Neural progenitor cell (in vitro differentiated cells): ENCODE data around the gene TAGLN3. TPM values are rescaled to one million over a fixed set of nuclear protein-coding genes. Genes with fewer than 3 reads are reported as not detected.
"Not testable (repeated sequence)": the region's sequence is repeated elsewhere in the genome, so short reads cannot be mapped to it uniquely, and the experiment has no call there.

Experiments
- DNase-seq: peaks from one replicate; pipeline ENCODE4 v3.0.0-alpha.2; 2016; ENCODE audit warnings: low spot score
- H2AFZ ChIP-seq: fragments of 200-600 bp; sonication (generic); replicated peaks from 2 replicates; pipeline ENCODE4 v1.6.1; 2016; ENCODE audit warnings: antibody characterized with exemption
- H3F3A ChIP-seq: fragments of 200-600 bp; sonication (generic); 2 replicates; pipeline ENCODE4 v1.6.1; 2016; ENCODE audit warnings: antibody characterized with exemption, low read depth
- H3K27ac ChIP-seq: fragments of 200-600 bp; sonication (generic); 2 replicates; pipeline ENCODE4 v1.5.1; 2016; ENCODE audit warnings: mild to moderate bottlenecking
- H3K27me3 ChIP-seq: fragments of 200-600 bp; sonication (generic); 2 replicates; pipeline ENCODE4 v1.6.1; 2016; ENCODE audit warnings: mild to moderate bottlenecking, moderate library complexity
- H3K36me3 ChIP-seq: fragments of 200-600 bp; sonication (generic); 2 replicates; pipeline ENCODE4 v1.5.1; 2016
- H3K4me1 ChIP-seq: fragments of 200-600 bp; sonication (generic); 2 replicates; pipeline ENCODE4 v1.6.1; 2016; ENCODE audit warnings: mixed run types
- H3K4me2 ChIP-seq: fragments of 200-600 bp; sonication (generic); 2 replicates; pipeline ENCODE4 v1.6.1; 2016
- H3K4me3 ChIP-seq: fragments of 200-600 bp; sonication (generic); 2 replicates; pipeline ENCODE4 v1.5.1; 2016
- H3K79me2 ChIP-seq: fragments of 200-600 bp; sonication (generic); 2 replicates; pipeline ENCODE4 v1.6.1; 2016; ENCODE audit warnings: low read depth
- H3K9ac ChIP-seq: fragments of 200-600 bp; sonication (generic); 2 replicates; pipeline ENCODE4 v1.6.1; 2016
- H3K9me3 ChIP-seq: fragments of 200-600 bp; sonication (generic); 2 replicates; pipeline ENCODE4 v1.5.1; 2016; ENCODE audit warnings: low read depth
- H4K20me1 ChIP-seq: fragments of 200-600 bp; sonication (generic); 2 replicates; pipeline ENCODE4 v1.6.1; 2016; ENCODE audit warnings: low read depth
- H3K27ac Mint-ChIP-seq: 3 replicates; pipeline ENCODE4 v1.8.0; 2021; ENCODE audit warnings: mixed read lengths
- H3K27me3 Mint-ChIP-seq: 2 replicates; pipeline ENCODE4 v1.8.0; 2022; ENCODE audit warnings: low read depth, mild to moderate bottlenecking, inconsistent platforms, moderate library complexity, mixed read lengths; ENCODE audit not compliant: insufficient read depth
- H3K36me3 Mint-ChIP-seq: 3 replicates; pipeline ENCODE4 v1.8.0; 2021; ENCODE audit warnings: mixed read lengths
- H3K4me1 Mint-ChIP-seq: 3 replicates; pipeline ENCODE4 v1.8.0; 2021; ENCODE audit warnings: mixed read lengths
- H3K4me3 Mint-ChIP-seq: 3 replicates; pipeline ENCODE4 v1.8.0; 2021; ENCODE audit warnings: mild to moderate bottlenecking, moderate library complexity, mixed read lengths
- H3K9me3 Mint-ChIP-seq: 3 replicates; pipeline ENCODE4 v1.8.0; 2020; ENCODE audit warnings: mixed read lengths
- EZH2 ChIP-seq: fragments of 200-600 bp; sonication (generic); IDR thresholded peaks from 2 replicates; pipeline ENCODE4 v1.6.1; 2017; ENCODE audit warnings: antibody characterized with exemption, mild to moderate bottlenecking, moderate library complexity
- EZH2phosphoT487 ChIP-seq: fragments of 200-600 bp; sonication (generic); IDR thresholded peaks from 2 replicates; pipeline ENCODE4 v1.6.1; 2017; ENCODE audit warnings: antibody characterized with exemption
- total RNA-seq: library from RNA; depleted of rRNA; stranded (reverse); fragments of >200 nt; gene quantifications from 2 replicates; pipeline ENCODE4 v1.2.3, GENCODE V29; 2015; ENCODE audit warnings: low replicate concordance
- TF ChIP-seq, protein P1 (sequence below): fragments of 200-600 bp; sonication (generic); IDR thresholded peaks from 2 replicates; pipeline ENCODE4 v1.5.1; 2017; ENCODE audit warnings: antibody characterized with exemption, mild to moderate bottlenecking

TAGLN3 gene
- total RNA-seq, 1 donor from 2014 or later = 46.6 TPM

DNA sequence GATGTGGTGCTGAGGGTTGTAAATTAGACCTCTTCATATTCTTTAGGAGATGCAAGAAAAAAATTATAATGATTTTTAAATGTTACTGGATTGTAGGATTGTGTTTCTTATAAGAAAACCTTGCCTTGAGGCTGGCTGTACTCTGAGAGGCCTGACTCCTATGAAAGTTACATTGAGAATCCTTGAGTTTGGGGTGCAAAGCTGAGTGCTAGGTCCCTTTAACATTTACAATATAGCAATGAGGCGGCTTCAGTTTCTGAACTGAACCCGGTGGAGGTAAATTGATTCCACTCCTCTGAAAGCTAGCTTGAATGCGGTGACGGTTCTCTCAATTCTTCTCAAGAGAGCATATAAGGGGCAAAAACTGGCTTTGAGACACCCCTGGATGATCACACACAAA lies 35.7 kb downstream of the TAGLN3 start, which contains the start of gene TMPRSS7:
TSS of gene TMPRSS7 (plus strand) at position 301 of the 400 bp plus-strand sequence. CDS start 110 bp downstream, outside the sequence.
- peaks cover 15% of the 10 kb centered on the region for H3K9me3 Mint-ChIP-seq
- H3K27ac ChIP-seq = no peak within 1 kb of the TSS

GRCh38 chr3:112035241-112035640 lies 36.5 kb downstream of the TAGLN3 start:
- no peak overlapping the region for H2AFZ ChIP-seq
- no peak overlapping the region for H3K27ac Mint-ChIP-seq
- no peaks in the 10 kb centered on the region for H3K79me2 ChIP-seq
- H4K20me1 ChIP-seq = no peaks in the 10 kb centered on the region
- no peak for DNase-seq
- H3K27me3 Mint-ChIP-seq = peaks cover 5% of the 10 kb centered on the region
- H3K9me3 Mint-ChIP-seq = peaks cover 15% of the 10 kb centered on the region
- no peaks in the 10 kb centered on the region for H3F3A ChIP-seq
- peaks cover 3% of the 10 kb centered on the region for H3K36me3 Mint-ChIP-seq
- no peak overlapping the region for H3K4me3 Mint-ChIP-seq
- TF ChIP-seq EZH2 = no peak
- TF ChIP-seq, protein P1, sequence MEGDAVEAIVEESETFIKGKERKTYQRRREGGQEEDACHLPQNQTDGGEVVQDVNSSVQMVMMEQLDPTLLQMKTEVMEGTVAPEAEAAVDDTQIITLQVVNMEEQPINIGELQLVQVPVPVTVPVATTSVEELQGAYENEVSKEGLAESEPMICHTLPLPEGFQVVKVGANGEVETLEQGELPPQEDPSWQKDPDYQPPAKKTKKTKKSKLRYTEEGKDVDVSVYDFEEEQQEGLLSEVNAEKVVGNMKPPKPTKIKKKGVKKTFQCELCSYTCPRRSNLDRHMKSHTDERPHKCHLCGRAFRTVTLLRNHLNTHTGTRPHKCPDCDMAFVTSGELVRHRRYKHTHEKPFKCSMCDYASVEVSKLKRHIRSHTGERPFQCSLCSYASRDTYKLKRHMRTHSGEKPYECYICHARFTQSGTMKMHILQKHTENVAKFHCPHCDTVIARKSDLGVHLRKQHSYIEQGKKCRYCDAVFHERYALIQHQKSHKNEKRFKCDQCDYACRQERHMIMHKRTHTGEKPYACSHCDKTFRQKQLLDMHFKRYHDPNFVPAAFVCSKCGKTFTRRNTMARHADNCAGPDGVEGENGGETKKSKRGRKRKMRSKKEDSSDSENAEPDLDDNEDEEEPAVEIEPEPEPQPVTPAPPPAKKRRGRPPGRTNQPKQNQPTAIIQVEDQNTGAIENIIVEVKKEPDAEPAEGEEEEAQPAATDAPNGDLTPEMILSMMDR = no peak
- TF ChIP-seq EZH2phosphoT487 = no peak
- no peak overlapping the region for H3K9ac ChIP-seq
- no peaks in the 10 kb centered on the region for H3K9me3 ChIP-seq
- no peaks in the 10 kb centered on the region for H3K36me3 ChIP-seq
- no peak overlapping the region for H3K4me2 ChIP-seq
- H3K4me1 ChIP-seq = no peaks in the 10 kb centered on the region
- H3K27ac ChIP-seq = no peak overlapping the region
- H3K4me3 ChIP-seq = no peak overlapping the region
- no peaks in the 10 kb centered on the region for H3K27me3 ChIP-seq
- peaks cover 45% of the 10 kb centered on the region for H3K4me1 Mint-ChIP-seq

More for the DNA sequence above, 35.7 kb downstream of the TAGLN3 start, which contains the start of gene TMPRSS7:
- no peaks in the 10 kb centered on the region for H3K36me3 ChIP-seq
- no peak within 1 kb of the TSS for H3K9ac ChIP-seq
- peaks cover 37% of the 10 kb centered on the region for H3K4me1 Mint-ChIP-seq
- no peaks in the 10 kb centered on the region for H3K79me2 ChIP-seq
- no peak for DNase-seq
- TF ChIP-seq, protein P1 = no peak
- no peak for TF ChIP-seq EZH2
- no peak for TF ChIP-seq EZH2phosphoT487
- no peaks in the 10 kb centered on the region for H3K27me3 ChIP-seq
- H3K4me3 Mint-ChIP-seq = no peak within 1 kb of the TSS
- H3K4me1 ChIP-seq = no peaks in the 10 kb centered on the region
- H3K27me3 Mint-ChIP-seq = peaks cover 5% of the 10 kb centered on the region
- H3K36me3 Mint-ChIP-seq = peaks cover 3% of the 10 kb centered on the region
- H3F3A ChIP-seq = no peaks in the 10 kb centered on the region
- no peaks in the 10 kb centered on the region for H3K9me3 ChIP-seq
- H4K20me1 ChIP-seq = no peaks in the 10 kb centered on the region
- H3K27ac Mint-ChIP-seq = peak within 1 kb of the TSS; percentile 27
- H3K4me2 ChIP-seq = no peak within 1 kb of the TSS
- H3K4me3 ChIP-seq = no peak within 1 kb of the TSS
- H2AFZ ChIP-seq = no peak within 1 kb of the TSS

- H3K4me3 ChIP-seq, H3K36me3 ChIP-seq, H3F3A ChIP-seq, H3K27ac ChIP-seq, DNase-seq, H3K27me3 Mint-ChIP-seq, H3K4me1 ChIP-seq, H3K9me3 ChIP-seq, H3K9ac ChIP-seq, H3K36me3 Mint-ChIP-seq, H3K4me3 Mint-ChIP-seq, H4K20me1 ChIP-seq, H3K4me2 ChIP-seq, H2AFZ ChIP-seq, H3K27me3 ChIP-seq, H3K27ac Mint-ChIP-seq, H3K79me2 ChIP-seq: not testable (repeated sequence)
- Mint-ChIP-seq H3K4me1 (peaks cover 64% of the 10 kb centered on the region), H3K9me3 (peaks cover 13% of the 10 kb centered on the region)
These were observed 38.5 kb downstream of the TAGLN3 start for GRCh38 chr3:112037194-112037593.

DNA sequence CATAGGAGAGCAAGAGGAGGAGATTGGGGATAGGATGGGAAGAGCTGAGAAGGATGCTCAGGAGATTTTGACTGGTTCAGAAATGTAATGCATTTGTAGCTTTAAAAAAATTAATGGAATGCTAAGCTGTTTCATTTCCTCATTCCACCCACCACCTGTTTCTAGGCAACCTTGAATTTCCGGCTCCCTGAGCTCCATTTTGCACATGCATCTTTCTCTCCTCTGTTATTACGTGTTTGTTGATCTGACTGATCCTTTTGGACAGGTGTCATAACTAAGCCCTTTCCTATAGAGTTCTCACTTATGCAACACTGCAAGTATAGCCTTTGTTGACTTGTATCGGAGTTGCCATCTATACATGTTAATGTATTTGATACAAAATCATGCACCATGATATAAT lies 40.1 kb downstream of the TAGLN3 start:
- Histone ChIP-seq H3K36me3 (no peaks in the 10 kb centered on the region), H3K27me3 (no peaks in the 10 kb centered on the region), H3K79me2 (no peaks in the 10 kb centered on the region), H3K9me3 (no peaks in the 10 kb centered on the region), H3K4me3 (no peak overlapping the region), H3K4me2 (no peak overlapping the region), H3K27ac (no peak overlapping the region), H3K4me1 (no peaks in the 10 kb centered on the region), H2AFZ (no peak overlapping the region), H3K9ac (no peak overlapping the region), H4K20me1 (no peaks in the 10 kb centered on the region), H3F3A (no peaks in the 10 kb centered on the region)
- TF ChIP-seq EZH2phosphoT487 = no peak
- TF ChIP-seq, protein P1 = no peak
- peaks cover 6% of the 10 kb centered on the region for H3K9me3 Mint-ChIP-seq
- peaks cover 64% of the 10 kb centered on the region for H3K4me1 Mint-ChIP-seq
- H3K27ac Mint-ChIP-seq = peak overlapping the region; percentile 55
- H3K36me3 Mint-ChIP-seq = peaks cover 3% of the 10 kb centered on the region
- DNase-seq = no peak
- H3K27me3 Mint-ChIP-seq = peaks cover 2% of the 10 kb centered on the region
- no peak overlapping the region for H3K4me3 Mint-ChIP-seq
